Measurements from ENCODE around the gene SLC8A3.

SLC8A3 gene

GRCh38 chr14:70014406-70015095 is 174.2 kb downstream of the SLC8A3 start:
- DNase-seq (ENCODE audit: low read depth) = no peak
- in situ Hi-C loops (cut with HindIII; ENCODE audit: low sequenced_read_pairs) = no loop called here
- no peak overlapping the region for H3K4me3 ChIP-seq (ENCODE audit: low read depth, low read length)
- no peak for TF ChIP-seq CTCF (IDR thresholded peaks at IDR 0.05; ENCODE audit: low read depth, low read length, missing control alignments)

- peak; percentile 80 for TF ChIP-seq CTCF (IDR thresholded peaks at IDR 0.05; ENCODE audit: low read depth, low read length, missing control alignments)
- no peak for DNase-seq (ENCODE audit: low read depth)
- no peak overlapping the region for H3K4me3 ChIP-seq (ENCODE audit: low read depth, low read length)
- in situ Hi-C loops (cut with HindIII; ENCODE audit: low sequenced_read_pairs) = no loop called here
Observed at GRCh38 chr14:70013271-70013873, 175.4 kb downstream of the SLC8A3 start.

GRCh38 chr14:70011708-70012107 is 177.0 kb downstream of the SLC8A3 start:
- no peak for DNase-seq (ENCODE audit: low read depth)
- TF ChIP-seq CTCF (IDR thresholded peaks at IDR 0.05; ENCODE audit: low read depth, low read length, missing control alignments) = no peak
- in situ Hi-C loops (cut with HindIII; ENCODE audit: low sequenced_read_pairs) = no loop called here
- no peak overlapping the region for H3K4me3 ChIP-seq (ENCODE audit: low read depth, low read length)

- in situ Hi-C loops (cut with HindIII; ENCODE audit: low sequenced_read_pairs) = no loop called here
- H3K4me3 ChIP-seq (ENCODE audit: low read depth, low read length) = no peak overlapping the region
- DNase-seq (ENCODE audit: low read depth) = no peak
- TF ChIP-seq CTCF (IDR thresholded peaks at IDR 0.05; ENCODE audit: low read depth, low read length, missing control alignments) = no peak
Observed at GRCh38 chr14:70011098-70011497, 177.7 kb downstream of the SLC8A3 start.

- H3K4me3 ChIP-seq (ENCODE audit: low read depth, low read length) = no peak overlapping the region
- no peak for DNase-seq (ENCODE audit: low read depth)
- TF ChIP-seq CTCF (IDR thresholded peaks at IDR 0.05; ENCODE audit: low read depth, low read length, missing control alignments) = no peak
- in situ Hi-C loops (cut with HindIII; ENCODE audit: low sequenced_read_pairs) = no loop called here
Observed at GRCh38 chr14:70009961-70010360, 178.8 kb downstream of the SLC8A3 start.

- TF ChIP-seq CTCF (IDR thresholded peaks at IDR 0.05; ENCODE audit: low read depth, low read length, missing control alignments) = no peak
- no peak overlapping the region for H3K4me3 ChIP-seq (ENCODE audit: low read depth, low read length)
- in situ Hi-C loops (cut with HindIII; ENCODE audit: low sequenced_read_pairs) = no loop called here
- DNase-seq (ENCODE audit: low read depth) = no peak
Observed at GRCh38 chr14:70008284-70009262, 180.2 kb downstream of the SLC8A3 start.

Measured in astrocyte of the cerebellum (primary cell).